ENCODE data around the gene MCAM. TPM values are rescaled to one million over a fixed set of nuclear protein-coding genes. Genes with fewer than 3 reads are reported as not detected.
A peak's percentile ranks its signal among the peaks of the same experiment; 100 is the strongest.

Gene MCAM
- polyA plus RNA-seq, 4 donors, result 1.1 to 82.3 (median 11.5) TPM

DNA sequence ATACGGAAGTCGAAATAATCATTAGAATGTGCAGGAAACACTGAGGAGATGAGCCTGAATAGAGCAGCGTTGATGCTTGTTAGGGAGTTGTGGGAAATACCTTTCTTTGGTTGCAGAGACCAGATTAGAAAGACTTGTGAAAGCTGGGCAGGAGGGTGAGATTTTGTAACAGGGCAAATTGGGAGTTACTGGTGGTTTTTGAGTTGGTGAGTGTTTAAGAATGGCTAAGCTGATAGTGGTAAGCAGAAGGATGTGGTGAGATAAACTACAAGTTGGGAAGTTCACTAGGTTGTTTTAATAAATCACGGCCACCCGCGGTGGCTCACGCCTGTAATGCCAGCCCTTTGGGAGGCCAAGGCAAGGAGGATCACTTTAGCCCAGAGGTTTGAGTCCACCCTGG, 34.4 kb downstream of the MCAM start:
- H3K27ac ChIP-seq (ENCODE audit: low read depth in 1 of 3, low read length in 2 of 3), result no peak overlapping the region
- no peak overlapping the region for H3K4me3 ChIP-seq (ENCODE audit: low read depth in 1 of 3, low read length in 3 of 3)
- FAIRE-seq (no peak), DNase-seq (no peak)
- whole genome bisulfite sequencing, 3 donors, result 80 to 92% (median 90%) methylated on average over 7 of the region's 7 CpGs
- H3K27me3 ChIP-seq (ENCODE audit: control insufficient read depth in 3 of 3, insufficient read depth in 3 of 3, low read length in 3 of 3), result no peaks in the 10 kb centered on the region
- no peaks in the 10 kb centered on the region for H3K4me1 ChIP-seq (ENCODE audit: control insufficient read depth in 3 of 3, insufficient read depth in 2 of 3, low read depth in 1 of 3, low read length in 2 of 3)
- H3K36me3 ChIP-seq (ENCODE audit: control insufficient read depth in 3 of 3, insufficient read depth in 2 of 3, low read depth in 1 of 3, low read length in 3 of 3), result peaks cover 4 to 26% (median 13%) of the 10 kb centered on the region in 3 donors
- no peaks in the 10 kb centered on the region for H3K9me3 ChIP-seq (ENCODE audit: control insufficient read depth in 2 of 2, insufficient read depth in 1 of 2, low read depth in 1 of 2, low read length in 1 of 2)

DNA sequence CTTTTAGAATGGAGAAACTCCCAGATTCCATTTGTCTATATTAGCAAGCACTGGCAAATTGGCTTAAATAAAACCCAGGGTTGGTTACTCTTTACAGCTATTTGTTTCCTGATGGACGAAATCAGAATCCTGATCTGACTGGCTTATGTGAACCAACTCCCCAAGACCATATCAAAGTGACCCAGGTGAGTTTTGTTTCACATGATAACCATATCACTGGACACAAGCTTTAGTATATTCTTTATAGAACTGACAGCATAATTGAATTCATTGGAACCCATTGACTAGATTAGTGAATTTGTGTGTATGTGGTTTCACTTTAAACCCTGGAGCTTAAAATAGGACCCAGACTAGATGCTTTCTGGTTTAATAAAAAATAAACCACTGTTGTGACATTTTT, 39.3 kb downstream of the MCAM start:
- H3K4me3 ChIP-seq (ENCODE audit: low read depth in 1 of 3, low read length in 3 of 3), result no peak overlapping the region
- 89 to 94% (median 90%) methylated on average over 1 of the region's 1 CpG for WGBS, 3 donors
- peaks cover 6 to 32% (median 12%) of the 10 kb centered on the region in 3 donors for H3K36me3 ChIP-seq (ENCODE audit: control insufficient read depth in 3 of 3, insufficient read depth in 2 of 3, low read depth in 1 of 3, low read length in 3 of 3)
- no peaks in the 10 kb centered on the region for H3K4me1 ChIP-seq (ENCODE audit: control insufficient read depth in 3 of 3, insufficient read depth in 2 of 3, low read depth in 1 of 3, low read length in 2 of 3)
- no peak for DNase-seq
- H3K27me3 ChIP-seq (ENCODE audit: control insufficient read depth in 3 of 3, insufficient read depth in 3 of 3, low read length in 3 of 3), result no peaks in the 10 kb centered on the region
- FAIRE-seq, result no peak
- H3K27ac ChIP-seq (ENCODE audit: low read depth in 1 of 3, low read length in 2 of 3), result no peak overlapping the region
- no peaks in the 10 kb centered on the region for H3K9me3 ChIP-seq (ENCODE audit: control insufficient read depth in 2 of 2, insufficient read depth in 1 of 2, low read depth in 1 of 2, low read length in 1 of 2)

DNA sequence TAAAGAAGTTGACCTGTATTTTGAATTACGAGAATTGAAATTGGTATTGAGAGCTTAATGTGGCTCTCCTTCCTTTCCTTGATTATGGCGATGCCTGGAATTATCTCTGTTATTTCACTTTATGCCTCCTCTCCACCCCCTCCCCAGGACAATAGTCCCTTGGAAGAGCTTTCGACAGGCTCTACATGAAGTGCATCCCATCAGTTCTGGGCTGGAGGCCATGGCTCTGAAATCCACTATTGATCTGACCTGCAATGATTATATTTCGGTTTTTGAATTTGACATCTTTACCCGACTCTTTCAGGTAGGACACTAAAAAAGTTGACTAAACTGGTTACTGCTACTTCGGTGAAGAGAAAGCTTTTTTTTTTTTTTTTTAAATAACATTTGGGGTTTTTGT, 43.2 kb downstream of the MCAM start:
- FAIRE-seq (no peak), DNase-seq (no peak)
- Histone ChIP-seq H3K27me3 (ENCODE audit: control insufficient read depth in 3 of 3, insufficient read depth in 3 of 3, low read length in 3 of 3) (no peaks in the 10 kb centered on the region), H3K36me3 (ENCODE audit: control insufficient read depth in 3 of 3, insufficient read depth in 2 of 3, low read depth in 1 of 3, low read length in 3 of 3) (peaks cover 6 to 31% (median 10%) of the 10 kb centered on the region in 3 donors), H3K4me1 (ENCODE audit: control insufficient read depth in 3 of 3, insufficient read depth in 2 of 3, low read depth in 1 of 3, low read length in 2 of 3) (no peaks in the 10 kb centered on the region), H3K27ac (ENCODE audit: low read depth in 1 of 3, low read length in 2 of 3) (no peak overlapping the region), H3K9me3 (ENCODE audit: control insufficient read depth in 2 of 2, insufficient read depth in 1 of 2, low read depth in 1 of 2, low read length in 1 of 2) (no peaks in the 10 kb centered on the region), H3K4me3 (ENCODE audit: low read depth in 1 of 3, low read length in 3 of 3) (no peak overlapping the region)
- 94 to 96% (median 95%) methylated on average over 6 of the region's 6 CpGs for WGBS, 3 donors

DNA sequence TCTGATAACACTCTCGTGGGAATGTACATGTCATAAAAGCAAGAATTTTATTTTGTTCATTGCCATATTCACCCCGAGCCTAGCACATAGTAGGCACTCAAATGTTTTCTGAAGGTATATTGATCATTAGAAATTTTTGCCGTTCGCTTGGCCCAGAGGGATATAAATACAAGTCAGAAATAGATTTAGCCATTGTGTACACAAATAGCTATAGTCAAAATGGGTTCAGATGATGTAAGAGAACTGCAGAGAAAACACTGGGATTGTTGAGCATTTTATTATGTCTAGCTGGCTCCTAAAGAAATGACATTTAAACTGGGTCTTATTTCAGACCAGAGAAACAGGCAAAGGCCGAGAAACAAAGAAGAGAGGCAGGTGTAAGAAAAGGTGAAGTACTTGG, 49.3 kb downstream of the MCAM start:
- H3K4me3 ChIP-seq (ENCODE audit: low read depth in 1 of 3, low read length in 3 of 3), result no peak overlapping the region
- peaks cover 0 to 2% (median 0%) of the 10 kb centered on the region in 3 donors for H3K4me1 ChIP-seq (ENCODE audit: control insufficient read depth in 3 of 3, insufficient read depth in 2 of 3, low read depth in 1 of 3, low read length in 2 of 3)
- FAIRE-seq (no peak), DNase-seq (no peak)
- WGBS, 3 donors, result 79 to 82% (median 81%) methylated on average over 5 of the region's 5 CpGs
- H3K27me3 ChIP-seq (ENCODE audit: control insufficient read depth in 3 of 3, insufficient read depth in 3 of 3, low read length in 3 of 3), result no peaks in the 10 kb centered on the region
- H3K36me3 ChIP-seq (ENCODE audit: control insufficient read depth in 3 of 3, insufficient read depth in 2 of 3, low read depth in 1 of 3, low read length in 3 of 3), result peaks cover 0 to 4% (median 2%) of the 10 kb centered on the region in 3 donors
- H3K9me3 ChIP-seq (ENCODE audit: control insufficient read depth in 2 of 2, insufficient read depth in 1 of 2, low read depth in 1 of 2, low read length in 1 of 2), result no peaks in the 10 kb centered on the region
- H3K27ac ChIP-seq (ENCODE audit: low read depth in 1 of 3, low read length in 2 of 3), result no peak overlapping the region

DNA sequence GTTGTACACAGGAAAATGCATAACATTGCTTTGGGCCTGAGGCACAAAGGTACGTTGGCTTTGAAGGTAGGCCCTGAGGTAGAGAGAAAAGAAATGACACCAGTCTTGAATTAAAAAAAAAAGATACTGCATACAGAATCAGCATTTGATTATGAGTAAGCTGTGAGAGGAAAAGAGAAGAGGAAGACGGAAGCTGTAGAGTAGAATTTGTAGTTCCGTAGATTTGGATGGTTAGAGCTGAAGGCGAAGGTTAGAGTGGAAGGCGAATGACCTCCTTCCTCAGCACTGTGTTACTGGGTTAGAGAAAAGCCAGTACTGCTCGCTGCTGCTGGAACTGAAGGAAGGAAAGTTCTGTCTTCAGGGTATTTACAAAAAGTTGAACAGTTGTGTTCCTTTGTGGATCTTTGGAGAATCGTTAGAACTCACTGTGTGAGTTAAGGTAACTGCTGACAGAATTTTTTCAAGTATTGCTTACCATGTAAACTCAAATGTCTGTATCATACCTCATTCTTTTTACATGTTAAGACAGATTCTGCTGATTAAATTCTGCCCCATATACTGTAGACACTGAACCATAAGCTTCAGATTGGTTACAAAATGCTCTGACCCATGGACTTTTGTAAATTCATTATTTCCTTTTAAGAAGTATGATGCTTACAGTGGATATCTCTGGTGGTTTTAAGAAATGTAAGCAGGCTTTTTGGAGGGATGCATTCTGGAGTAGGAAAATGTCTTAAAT, 50.2 kb downstream of the MCAM start:
- H3K4me3 ChIP-seq (ENCODE audit: low read depth in 1 of 3, low read length in 3 of 3), result no peak overlapping the region
- 74 to 90% (median 78%) methylated on average over 7 of the region's 7 CpGs for WGBS, 3 donors
- no peak overlapping the region for H3K27ac ChIP-seq (ENCODE audit: low read depth in 1 of 3, low read length in 2 of 3)
- H3K4me1 ChIP-seq (ENCODE audit: control insufficient read depth in 3 of 3, insufficient read depth in 2 of 3, low read depth in 1 of 3, low read length in 2 of 3), result peaks cover 0 to 7% (median 0%) of the 10 kb centered on the region in 3 donors
- H3K36me3 ChIP-seq (ENCODE audit: control insufficient read depth in 3 of 3, insufficient read depth in 2 of 3, low read depth in 1 of 3, low read length in 3 of 3), result no peaks in the 10 kb centered on the region
- H3K27me3 ChIP-seq (ENCODE audit: control insufficient read depth in 3 of 3, insufficient read depth in 3 of 3, low read length in 3 of 3), result no peaks in the 10 kb centered on the region
- FAIRE-seq, result no peak
- no peaks in the 10 kb centered on the region for H3K9me3 ChIP-seq (ENCODE audit: control insufficient read depth in 2 of 2, insufficient read depth in 1 of 2, low read depth in 1 of 2, low read length in 1 of 2)
- DNase-seq, result no peak

DNA sequence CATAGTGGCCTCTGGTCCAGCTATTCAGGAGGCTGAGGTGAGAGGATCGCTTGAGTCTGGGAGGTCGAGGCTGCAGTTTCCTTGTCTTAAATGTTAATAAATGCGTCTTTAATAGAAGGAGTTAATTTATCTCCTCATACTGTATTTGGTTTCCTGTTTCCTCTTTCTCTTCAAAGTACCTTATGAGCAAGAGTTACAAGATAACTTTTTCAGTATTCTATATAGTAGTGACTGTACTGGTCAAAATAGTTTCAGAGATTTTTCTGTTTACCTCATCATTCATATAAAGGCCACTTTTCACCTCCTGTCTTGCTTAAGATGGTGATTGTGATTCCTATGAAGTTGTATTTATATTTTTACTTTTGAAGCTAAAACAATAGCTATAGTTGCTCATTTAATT, 50.9 kb downstream of the MCAM start:
- Histone ChIP-seq H3K36me3 (ENCODE audit: control insufficient read depth in 3 of 3, insufficient read depth in 2 of 3, low read depth in 1 of 3, low read length in 3 of 3) (no peaks in the 10 kb centered on the region), H3K9me3 (ENCODE audit: control insufficient read depth in 2 of 2, insufficient read depth in 1 of 2, low read depth in 1 of 2, low read length in 1 of 2) (no peaks in the 10 kb centered on the region), H3K4me3 (ENCODE audit: low read depth in 1 of 3, low read length in 3 of 3) (no peak overlapping the region), H3K27ac (ENCODE audit: low read depth in 1 of 3, low read length in 2 of 3) (no peak overlapping the region), H3K4me1 (ENCODE audit: control insufficient read depth in 3 of 3, insufficient read depth in 2 of 3, low read depth in 1 of 3, low read length in 2 of 3) (peaks cover 0 to 7% (median 0%) of the 10 kb centered on the region in 3 donors), H3K27me3 (ENCODE audit: control insufficient read depth in 3 of 3, insufficient read depth in 3 of 3, low read length in 3 of 3) (no peaks in the 10 kb centered on the region)
- DNase-seq (no peak), FAIRE-seq (no peak)
- WGBS, 3 donors, result 77 to 93% (median 77%) methylated on average over 3 of the region's 3 CpGs

DNA sequence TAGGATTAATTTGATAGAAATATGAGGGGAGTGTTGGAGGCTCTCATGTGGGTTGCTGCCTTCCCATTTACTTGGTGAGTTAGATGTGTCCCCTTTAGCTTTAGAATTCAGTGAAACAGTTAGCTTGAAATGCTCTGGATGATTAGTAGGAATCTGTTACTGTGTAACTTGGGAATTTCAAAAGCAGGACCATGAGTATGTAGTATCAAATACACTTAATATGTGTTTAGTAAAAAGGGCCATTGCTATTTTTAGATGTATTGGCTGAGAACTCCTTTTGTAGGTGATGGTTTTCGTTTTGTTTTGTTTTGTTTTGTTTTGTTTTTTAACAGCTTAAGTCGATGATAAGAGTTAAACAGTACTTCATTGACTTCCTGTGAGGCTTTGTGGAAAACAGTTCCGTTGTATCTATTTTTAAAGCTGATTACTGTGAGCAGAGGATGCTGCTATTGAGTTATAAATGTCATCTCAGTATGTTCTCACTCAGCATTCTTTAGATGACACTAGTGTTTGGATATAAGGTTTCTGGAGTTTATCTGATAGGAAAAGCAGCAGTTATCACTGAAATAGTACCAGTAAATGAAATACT, 53.5 kb downstream of the MCAM start:
- peaks cover 0 to 7% (median 0%) of the 10 kb centered on the region in 3 donors for H3K4me1 ChIP-seq (ENCODE audit: control insufficient read depth in 3 of 3, insufficient read depth in 2 of 3, low read depth in 1 of 3, low read length in 2 of 3)
- H3K27ac ChIP-seq (ENCODE audit: low read depth in 1 of 3, low read length in 2 of 3), result peak overlapping the region; percentile 25 to 81 (median 60)
- FAIRE-seq (no peak), DNase-seq (peak in 1 of 2 donors; percentile 25)
- no peaks in the 10 kb centered on the region for H3K36me3 ChIP-seq (ENCODE audit: control insufficient read depth in 3 of 3, insufficient read depth in 2 of 3, low read depth in 1 of 3, low read length in 3 of 3)
- H3K4me3 ChIP-seq (ENCODE audit: low read depth in 1 of 3, low read length in 3 of 3), result no peak overlapping the region
- WGBS, 3 donors, result 21 to 52% (median 37%) methylated on average over 3 of the region's 3 CpGs
- no peaks in the 10 kb centered on the region for H3K9me3 ChIP-seq (ENCODE audit: control insufficient read depth in 2 of 2, insufficient read depth in 1 of 2, low read depth in 1 of 2, low read length in 1 of 2)
- no peaks in the 10 kb centered on the region for H3K27me3 ChIP-seq (ENCODE audit: control insufficient read depth in 3 of 3, insufficient read depth in 3 of 3, low read length in 3 of 3)

DNA sequence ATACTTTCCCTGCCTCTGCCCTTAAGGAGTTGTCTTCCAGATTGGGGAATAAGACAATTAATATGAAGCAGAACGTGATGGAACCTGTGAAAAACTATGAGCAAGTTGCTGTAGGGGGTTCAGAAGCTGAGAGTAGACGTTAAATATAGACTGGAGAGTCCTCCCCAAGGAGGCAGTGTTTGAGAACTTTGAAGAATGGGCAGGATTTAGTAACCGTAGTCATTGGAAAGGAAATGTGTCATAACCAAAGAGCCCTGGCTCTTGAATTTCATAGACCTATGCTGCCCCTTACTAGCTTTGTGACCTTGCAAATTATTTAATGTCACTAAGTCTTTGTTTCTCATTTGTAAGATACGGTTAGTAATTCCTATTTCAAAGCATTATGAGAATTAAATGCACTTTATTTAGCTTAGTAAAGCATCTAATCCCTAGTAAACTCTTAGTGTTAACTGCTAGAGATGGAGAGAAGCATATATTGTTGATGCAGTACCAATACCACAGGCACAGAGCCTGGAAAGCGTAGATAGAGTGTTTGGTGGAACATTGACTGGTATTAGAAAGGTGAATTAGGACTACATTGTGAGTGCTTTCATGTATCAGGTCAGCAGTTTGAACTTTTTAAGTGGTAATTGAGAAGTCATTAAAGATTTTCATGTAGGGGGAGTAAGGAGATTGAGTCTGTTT, 54.1 kb downstream of the MCAM start:
- DNase-seq (no peak), FAIRE-seq (no peak)
- Histone ChIP-seq H3K27me3 (ENCODE audit: control insufficient read depth in 3 of 3, insufficient read depth in 3 of 3, low read length in 3 of 3) (no peaks in the 10 kb centered on the region), H3K36me3 (ENCODE audit: control insufficient read depth in 3 of 3, insufficient read depth in 2 of 3, low read depth in 1 of 3, low read length in 3 of 3) (peaks cover 0 to 3% (median 0%) of the 10 kb centered on the region in 3 donors), H3K9me3 (ENCODE audit: control insufficient read depth in 2 of 2, insufficient read depth in 1 of 2, low read depth in 1 of 2, low read length in 1 of 2) (no peaks in the 10 kb centered on the region), H3K4me3 (ENCODE audit: low read depth in 1 of 3, low read length in 3 of 3) (no peak overlapping the region), H3K27ac (ENCODE audit: low read depth in 1 of 3, low read length in 2 of 3) (peak overlapping the region in 2 of 3 donors; percentile 60 to 81), H3K4me1 (ENCODE audit: control insufficient read depth in 3 of 3, insufficient read depth in 2 of 3, low read depth in 1 of 3, low read length in 2 of 3) (peaks cover 0 to 7% (median 0%) of the 10 kb centered on the region in 3 donors)
- WGBS, 3 donors, result 57 to 86% (median 70%) methylated on average over 5 of the region's 5 CpGs

Measured in small intestine (tissue), 7 donors.